Inflammatory macrophage treated with lipopolysaccharide for 4 hours (primary cell): ENCODE results near the gene UNC45A.
A peak's percentile ranks its signal among the peaks of the same experiment; 100 is the strongest.

Experiments
- DNase-seq: peaks from one replicate; pipeline ENCODE4 v3.0.0-alpha.2; 2020

The UNC45A gene, protein sequence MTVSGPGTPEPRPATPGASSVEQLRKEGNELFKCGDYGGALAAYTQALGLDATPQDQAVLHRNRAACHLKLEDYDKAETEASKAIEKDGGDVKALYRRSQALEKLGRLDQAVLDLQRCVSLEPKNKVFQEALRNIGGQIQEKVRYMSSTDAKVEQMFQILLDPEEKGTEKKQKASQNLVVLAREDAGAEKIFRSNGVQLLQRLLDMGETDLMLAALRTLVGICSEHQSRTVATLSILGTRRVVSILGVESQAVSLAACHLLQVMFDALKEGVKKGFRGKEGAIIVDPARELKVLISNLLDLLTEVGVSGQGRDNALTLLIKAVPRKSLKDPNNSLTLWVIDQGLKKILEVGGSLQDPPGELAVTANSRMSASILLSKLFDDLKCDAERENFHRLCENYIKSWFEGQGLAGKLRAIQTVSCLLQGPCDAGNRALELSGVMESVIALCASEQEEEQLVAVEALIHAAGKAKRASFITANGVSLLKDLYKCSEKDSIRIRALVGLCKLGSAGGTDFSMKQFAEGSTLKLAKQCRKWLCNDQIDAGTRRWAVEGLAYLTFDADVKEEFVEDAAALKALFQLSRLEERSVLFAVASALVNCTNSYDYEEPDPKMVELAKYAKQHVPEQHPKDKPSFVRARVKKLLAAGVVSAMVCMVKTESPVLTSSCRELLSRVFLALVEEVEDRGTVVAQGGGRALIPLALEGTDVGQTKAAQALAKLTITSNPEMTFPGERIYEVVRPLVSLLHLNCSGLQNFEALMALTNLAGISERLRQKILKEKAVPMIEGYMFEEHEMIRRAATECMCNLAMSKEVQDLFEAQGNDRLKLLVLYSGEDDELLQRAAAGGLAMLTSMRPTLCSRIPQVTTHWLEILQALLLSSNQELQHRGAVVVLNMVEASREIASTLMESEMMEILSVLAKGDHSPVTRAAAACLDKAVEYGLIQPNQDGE

DNA sequence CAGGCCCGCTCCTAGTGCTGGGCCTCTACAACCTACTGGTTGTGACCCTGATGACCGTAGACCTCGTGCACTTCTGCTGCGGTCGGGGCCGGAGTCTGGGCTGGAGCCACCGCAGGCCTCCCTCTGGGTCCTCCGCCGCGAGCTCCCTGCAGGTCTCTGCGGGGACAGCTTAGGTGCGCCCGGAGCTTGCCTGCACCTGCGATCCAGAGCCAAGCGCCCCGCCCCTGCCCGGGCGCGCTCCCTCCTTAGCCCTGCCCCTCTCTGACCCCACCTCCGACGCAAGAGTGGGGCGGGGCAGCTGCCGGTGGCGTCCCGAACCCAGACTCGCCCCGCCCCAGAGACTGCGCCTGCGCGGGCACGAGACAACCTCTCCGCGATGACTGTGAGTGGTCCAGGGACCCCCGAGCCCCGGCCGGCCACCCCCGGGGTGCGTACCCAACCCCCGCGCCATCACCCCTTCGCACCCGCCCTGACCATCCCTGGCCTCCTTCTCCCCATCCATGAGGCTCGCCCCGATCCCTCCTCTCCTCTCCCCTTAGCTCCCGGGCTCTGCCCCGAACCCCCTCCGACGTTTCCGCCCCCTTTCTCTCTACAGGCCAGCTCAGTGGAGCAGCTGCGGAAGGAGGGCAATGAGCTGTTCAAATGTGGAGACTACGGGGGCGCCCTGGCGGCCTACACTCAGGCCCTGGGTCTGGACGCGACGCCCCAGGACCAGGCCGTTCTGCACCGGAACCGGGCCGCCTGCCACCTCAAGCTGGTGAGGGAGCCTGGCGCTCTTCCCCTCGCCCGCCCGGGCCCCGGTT is at the start of gene UNC45A:
Gene UNC45A, plus strand, starts transcription at position 337 of the 803 bp plus-strand sequence. Its CDS starts 40 bp downstream, at position 377.
- DNase-seq = peak; percentile 86

DNA sequence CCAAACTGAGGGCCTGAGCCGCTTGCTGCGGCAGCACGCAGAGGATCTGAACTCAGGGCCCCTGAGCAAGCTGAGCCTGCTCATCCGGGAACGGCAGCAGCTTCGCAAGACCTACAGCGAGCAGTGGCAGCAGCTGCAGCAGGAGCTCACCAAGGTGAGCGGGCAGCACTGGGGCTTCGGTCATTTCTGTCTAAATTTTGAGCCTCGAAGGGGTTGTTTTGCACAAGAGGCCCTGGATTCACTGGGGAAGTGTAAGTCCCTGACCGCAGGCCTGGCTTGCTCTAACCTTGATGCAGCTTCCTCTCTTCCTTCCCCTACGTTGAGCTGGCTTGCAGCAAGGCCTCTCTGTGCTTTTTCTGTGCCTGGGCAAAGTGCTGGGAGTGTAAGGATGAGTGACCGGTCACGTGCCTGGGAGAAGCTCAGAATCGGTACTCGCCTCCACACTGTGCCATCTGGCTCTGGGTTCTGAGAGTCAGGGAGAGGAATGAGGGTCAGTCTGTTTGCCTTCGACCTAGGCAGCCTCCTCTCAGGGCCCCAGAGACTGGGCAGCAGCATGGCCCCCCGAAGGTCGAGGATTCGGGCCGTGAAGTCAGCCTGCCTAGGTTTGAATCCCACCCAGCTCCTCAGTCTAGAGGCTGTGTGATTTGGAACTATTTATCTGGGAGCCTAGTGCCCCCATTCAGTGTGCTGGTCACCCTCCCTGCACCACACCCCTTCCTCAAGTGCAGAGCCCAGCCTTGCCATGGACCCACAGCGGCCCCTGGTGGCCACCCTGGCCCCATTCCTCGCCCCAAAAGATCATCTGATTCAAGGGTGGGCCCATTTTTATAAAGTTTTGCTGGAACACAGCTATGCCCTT is 49.4 kb upstream of the UNC45A start:
- DNase-seq = peak; percentile 88

DNA sequence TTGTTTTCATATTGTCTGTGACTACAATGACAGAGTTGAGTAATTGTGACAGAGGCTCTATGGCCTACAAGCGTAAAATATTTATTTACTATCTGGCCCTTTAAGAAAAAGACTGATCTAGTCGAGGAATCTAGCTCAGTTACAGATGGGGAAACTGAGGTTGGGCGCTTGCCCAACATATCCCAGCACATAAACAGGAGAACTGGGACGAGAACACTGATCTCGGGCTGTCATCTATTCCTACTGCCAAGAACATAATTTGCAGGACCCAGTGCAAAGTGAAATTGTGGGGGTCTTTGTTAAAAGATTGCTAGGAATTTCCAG is 48.8 kb upstream of the UNC45A start:
- DNase-seq = no peak

DNA sequence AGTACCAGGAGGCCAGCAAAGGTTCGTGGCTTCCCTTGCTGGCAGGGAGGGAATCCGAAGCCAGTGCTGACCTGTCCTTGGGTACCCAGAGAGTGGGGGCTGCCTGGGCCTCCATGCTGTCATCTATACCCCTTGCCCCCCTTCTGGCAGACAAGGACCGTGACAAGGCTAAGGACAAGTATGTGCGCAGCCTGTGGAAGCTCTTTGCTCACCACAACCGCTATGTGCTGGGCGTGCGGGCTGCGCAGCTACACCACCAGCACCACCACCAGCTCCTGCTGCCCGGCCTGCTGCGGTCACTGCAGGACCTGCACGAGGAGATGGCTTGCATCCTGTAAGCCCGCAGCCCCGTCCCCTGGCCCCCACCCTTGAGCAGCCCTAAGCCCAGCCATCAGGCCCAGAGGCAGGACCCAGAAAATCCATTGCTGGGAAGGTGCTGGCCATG is 48.0 kb upstream of the UNC45A start:
- DNase-seq = no peak

DNA sequence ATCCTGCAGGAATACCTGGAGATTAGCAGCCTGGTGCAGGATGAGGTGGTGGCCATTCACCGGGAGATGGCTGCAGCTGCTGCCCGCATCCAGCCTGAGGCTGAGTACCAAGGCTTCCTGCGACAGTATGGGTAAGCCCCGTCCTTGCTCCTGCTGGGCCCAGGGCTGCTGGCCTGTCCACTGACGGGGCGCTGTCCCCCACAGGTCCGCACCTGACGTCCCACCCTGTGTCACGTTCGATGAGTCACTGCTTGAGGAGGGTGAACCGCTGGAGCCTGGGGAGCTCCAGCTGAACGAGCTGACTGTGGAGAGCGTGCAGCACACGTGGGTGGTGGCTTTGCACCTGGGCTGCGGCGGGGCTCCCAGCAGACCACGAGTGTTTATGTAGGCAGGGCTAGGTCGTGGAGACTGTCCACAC is 45.8 kb upstream of the UNC45A start:
- no peak for DNase-seq

DNA sequence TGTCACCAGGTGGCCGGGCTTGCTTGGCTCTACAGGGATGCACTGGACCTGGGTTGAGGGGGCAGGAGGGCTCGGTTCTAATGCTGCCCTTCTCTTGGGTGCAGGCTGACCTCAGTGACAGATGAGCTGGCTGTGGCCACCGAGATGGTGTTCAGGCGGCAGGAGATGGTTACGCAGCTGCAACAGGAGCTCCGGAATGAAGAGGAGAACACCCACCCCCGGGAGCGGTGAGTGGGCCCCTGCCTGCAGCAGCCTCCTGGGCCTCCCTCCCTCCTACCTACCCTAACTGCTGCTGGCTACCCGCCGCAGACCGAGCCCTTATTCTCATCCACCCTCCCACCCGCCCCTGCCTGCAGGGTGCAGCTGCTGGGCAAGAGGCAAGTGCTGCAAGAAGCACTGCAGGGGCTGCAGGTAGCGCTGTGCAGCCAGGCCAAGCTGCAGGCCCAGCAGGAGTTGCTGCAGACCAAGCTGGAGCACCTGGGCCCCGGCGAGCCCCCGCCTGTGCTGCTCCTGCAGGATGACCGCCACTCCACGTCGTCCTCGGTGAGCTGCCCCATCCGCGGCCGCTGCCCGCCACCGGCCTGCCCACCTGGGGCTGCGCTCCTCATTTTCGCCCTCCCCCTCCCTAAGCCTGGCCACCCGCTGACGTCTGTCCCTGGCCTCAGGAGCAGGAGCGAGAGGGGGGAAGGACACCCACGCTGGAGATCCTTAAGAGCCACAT is 45.2 kb upstream of the UNC45A start:
- no peak for DNase-seq

DNA sequence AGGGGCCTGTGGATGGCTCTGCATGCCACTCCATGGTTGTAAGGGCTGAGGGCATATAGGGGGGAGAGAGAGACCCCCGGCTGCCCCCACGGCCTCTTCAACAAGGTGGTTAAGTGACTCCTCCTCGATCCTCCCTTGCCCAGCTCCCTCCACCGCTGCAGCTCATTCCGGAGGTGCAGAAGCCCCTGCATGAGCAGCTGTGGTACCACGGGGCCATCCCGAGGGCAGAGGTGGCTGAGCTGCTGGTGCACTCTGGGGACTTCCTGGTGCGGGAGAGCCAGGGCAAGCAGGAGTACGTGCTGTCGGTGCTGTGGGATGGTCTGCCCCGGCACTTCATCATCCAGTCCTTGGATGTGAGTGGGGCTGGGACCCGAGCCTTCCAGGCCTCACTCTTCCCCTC is 44.2 kb upstream of the UNC45A start:
- no peak for DNase-seq

DNA sequence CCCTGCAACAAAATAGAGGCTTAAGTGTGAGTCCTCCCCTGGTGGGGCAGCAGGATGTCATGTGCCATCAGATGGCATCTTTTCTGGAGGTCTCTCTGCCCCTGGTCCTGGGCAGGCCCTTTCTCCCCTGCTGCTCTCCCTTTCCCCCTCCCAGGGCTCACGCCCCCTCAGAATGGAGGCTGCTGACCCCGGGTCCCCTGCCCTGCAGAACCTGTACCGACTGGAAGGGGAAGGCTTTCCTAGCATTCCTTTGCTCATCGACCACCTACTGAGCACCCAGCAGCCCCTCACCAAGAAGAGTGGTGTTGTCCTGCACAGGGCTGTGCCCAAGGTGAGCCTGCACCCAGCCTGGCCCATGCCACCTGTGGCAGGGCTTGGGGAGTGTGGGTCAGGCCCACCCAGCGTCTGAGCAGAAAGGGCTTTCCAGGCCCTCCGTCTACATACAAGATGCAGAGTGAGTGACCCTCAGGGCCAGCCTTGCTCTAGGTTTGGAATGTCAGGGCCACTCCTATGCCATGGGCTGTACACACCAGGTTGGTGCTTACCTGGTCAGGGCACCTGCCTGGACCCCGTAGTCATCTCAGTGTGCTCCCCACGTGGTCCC is 43.6 kb upstream of the UNC45A start:
- no peak for DNase-seq

DNA sequence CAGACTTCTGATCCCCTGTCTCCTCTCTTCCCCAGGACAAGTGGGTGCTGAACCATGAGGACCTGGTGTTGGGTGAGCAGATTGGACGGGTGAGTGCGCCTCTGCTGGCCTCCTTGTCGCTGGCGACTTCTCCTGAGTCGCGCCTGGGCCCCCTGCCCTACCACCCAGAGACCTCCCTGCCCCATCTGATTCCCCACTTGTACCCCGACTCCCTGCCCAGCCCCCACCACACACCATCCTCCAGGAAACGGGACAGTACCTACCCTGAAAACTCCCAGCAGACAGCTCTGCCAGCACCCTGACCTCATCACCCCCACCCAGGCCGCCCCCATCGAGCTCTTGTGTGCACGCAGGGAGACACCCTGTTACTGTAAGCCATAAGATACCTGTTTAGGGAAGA is 43.1 kb upstream of the UNC45A start:
- no peak for DNase-seq

DNA sequence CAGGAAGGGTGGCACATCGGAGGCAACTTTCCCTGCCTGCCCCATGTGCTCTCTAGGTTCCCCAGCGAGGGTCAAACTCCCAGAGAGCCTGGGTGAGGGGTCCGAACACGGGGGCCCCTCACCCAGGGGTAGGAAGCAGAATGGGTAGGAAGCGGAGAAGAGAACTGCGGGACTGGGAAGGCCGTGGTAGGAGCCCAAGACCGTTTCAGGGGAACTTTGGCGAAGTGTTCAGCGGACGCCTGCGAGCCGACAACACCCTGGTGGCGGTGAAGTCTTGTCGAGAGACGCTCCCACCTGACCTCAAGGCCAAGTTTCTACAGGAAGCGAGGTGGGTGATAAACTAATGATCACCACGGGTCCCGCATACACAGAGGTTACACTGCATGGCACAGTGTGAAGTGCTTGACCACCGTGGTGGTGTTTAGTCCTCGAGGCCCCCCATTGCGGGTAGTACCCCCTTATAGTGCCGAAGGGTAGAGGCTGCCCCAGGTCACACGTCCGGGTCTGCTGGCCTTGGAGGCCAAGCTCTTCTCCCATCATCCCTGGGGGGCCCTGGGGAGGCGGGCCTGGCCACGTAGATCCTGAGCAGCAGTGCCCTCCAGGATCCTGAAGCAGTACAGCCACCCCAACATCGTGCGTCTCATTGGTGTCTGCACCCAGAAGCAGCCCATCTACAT is 42.4 kb upstream of the UNC45A start:
- no peak for DNase-seq

DNA sequence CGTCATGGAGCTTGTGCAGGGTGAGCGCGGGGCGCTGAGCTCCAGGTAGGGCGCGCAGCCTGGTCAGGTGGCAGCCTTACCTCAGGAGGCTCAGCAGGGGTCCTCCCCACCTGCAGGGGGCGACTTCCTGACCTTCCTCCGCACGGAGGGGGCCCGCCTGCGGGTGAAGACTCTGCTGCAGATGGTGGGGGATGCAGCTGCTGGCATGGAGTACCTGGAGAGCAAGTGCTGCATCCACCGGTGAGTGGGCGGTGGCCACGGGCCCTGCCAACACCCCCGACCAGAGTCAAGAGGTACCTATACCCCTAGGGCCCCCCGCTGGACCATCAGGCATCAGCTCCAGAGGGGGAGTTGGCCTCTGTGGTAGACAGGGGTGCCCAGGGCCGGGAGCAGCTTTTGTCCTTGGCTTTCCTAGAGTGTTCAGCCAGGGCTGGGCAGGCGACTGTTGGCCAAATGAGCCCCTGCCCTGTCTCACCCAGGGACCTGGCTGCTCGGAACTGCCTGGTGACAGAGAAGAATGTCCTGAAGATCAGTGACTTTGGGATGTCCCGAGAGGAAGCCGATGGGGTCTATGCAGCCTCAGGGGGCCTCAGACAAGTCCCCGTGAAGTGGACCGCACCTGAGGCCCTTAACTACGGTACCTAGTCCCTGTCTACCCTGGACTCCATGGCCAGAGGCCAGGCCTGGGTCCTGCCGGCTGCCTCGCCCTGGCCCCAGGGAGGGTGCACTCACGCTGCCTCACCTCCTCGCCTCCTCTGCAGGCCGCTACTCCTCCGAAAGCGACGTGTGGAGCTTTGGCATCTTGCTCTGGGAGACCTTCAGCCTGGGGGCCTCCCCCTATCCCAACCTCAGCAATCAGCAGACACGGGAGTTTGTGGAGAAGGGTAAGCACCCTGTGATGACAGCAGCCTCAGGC is 41.7 kb upstream of the UNC45A start:
- DNase-seq = no peak

DNA sequence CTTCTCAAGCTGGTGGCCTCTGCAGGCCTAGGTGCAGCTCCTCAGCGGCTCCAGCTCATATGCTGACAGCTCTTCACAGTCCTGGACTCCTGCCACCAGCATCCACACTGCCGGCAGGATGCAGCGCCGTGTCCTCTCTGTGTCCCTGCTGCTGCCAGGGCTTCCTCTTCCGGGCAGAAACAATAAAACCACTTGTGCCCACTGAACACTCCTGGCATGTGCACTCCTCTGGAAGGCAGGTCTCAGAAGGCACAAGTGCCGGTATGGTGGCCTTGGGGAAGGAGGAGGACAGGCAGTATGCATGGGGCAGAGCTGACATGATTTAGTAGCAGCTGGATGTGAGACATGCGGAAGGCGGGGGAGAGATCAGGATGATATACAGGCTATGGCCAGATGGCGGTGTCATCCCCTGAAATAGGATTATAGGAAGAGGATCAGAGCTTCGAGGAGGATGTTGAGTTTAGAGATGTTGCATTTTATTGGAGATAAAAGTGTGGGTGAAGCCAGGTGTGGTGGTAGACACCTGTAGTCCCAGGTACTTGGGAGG is 39.4 kb upstream of the UNC45A start:
- DNase-seq = peak; percentile 28

DNA sequence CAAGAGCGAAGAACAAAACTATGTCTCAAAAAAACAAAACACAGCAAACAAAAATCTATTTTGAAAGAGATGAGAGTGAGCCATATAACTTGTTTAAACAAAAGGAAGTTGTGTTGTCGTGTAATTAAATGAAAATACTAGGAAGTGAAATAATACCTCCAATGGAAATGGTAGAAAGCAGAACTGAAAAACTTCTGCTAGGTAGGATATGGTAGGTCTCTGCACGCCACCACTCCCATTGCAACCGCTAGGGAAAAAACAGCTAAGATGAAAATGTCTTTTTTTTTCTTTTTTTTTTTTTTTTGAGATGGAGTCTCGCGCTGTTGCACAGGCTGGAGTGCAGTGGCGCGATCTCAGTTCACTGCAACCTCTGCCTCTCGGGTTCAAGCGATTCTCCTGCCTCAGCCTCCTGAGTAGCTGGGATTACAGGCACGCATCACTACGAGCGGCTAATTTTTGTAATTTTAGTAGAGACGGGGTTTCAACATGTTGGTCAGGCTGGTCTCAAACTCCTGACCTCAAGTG is 37.9 kb upstream of the UNC45A start:
- peak; percentile 45 for DNase-seq

DNA sequence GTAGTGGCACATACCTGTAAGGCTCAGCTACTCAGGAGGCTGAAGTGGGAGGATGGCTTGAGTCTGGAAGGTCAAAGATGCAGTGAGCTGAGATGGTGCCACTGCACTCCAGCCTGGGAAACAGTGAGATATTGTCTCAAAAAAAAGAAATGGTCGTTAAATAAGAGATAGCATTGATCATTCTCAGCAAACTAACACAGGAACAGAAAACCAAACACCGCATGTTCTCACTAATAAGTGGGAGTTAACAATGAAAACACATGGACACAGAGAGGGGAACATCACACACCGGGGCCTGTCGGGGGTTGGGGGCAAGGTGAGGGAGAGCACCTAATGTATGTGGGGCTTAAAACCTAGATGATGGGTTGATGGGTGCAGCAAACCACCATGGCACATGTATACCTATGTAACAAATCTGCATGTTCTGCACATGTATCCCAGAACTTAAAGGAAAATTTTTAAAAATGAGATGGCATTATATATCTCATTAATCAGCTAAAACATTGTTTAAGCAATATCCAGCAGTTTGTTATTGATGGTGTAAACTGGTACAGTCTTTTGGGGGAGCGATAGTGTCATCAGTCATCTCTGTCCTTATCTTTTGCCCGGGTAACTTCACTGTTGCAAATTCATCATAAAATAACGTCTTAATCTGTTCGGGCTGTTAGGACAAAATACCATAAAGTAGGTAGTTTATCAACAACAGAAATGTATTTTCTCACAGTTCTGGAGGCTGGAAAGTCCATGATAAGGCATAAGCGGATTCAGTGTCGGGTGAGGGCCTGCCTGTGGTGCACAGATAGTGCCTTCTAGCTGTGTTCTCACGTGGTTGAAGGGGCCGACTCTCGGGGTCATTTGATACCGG is 33.7 kb upstream of the UNC45A start:
- DNase-seq = no peak

DNA sequence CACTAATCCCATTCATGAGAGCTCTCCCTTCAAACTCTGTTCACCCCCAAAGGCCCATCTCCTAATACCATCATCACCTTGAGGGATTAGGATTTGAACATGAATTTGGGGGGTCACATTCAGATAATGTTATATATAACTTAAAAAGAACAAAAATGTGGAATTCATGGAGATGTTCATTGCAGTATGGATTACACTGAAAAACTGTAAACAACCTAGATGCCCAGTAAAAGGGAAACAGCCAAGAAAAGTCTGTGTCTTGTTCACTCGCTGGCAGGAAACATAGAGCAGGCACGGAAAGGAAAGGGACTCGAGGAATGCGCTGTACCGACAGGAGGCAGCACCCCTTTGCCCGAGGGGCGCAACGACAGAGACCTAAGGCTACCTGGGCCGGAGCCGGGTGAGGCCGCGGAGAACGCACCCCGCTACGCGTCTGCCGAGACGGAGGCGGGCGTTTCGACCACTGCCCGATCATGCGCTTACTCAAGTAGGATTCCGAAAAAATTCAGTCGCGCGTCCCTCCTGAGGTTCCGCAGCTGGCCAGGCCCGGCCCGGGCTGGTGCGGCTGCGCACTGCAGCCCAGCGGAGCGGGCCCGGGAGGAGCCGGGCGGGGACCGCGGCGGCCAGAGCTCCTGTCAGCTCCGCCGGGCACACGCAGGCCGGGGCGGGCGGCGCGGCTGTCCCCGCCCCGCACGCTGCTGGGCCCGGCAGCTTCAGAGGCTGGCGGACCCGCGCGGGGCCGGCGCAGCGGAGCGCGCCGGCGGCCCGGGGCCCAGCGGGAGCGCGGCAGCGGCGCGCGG is 32.8 kb upstream of the UNC45A start:
- peak; percentile 84 for DNase-seq

DNA sequence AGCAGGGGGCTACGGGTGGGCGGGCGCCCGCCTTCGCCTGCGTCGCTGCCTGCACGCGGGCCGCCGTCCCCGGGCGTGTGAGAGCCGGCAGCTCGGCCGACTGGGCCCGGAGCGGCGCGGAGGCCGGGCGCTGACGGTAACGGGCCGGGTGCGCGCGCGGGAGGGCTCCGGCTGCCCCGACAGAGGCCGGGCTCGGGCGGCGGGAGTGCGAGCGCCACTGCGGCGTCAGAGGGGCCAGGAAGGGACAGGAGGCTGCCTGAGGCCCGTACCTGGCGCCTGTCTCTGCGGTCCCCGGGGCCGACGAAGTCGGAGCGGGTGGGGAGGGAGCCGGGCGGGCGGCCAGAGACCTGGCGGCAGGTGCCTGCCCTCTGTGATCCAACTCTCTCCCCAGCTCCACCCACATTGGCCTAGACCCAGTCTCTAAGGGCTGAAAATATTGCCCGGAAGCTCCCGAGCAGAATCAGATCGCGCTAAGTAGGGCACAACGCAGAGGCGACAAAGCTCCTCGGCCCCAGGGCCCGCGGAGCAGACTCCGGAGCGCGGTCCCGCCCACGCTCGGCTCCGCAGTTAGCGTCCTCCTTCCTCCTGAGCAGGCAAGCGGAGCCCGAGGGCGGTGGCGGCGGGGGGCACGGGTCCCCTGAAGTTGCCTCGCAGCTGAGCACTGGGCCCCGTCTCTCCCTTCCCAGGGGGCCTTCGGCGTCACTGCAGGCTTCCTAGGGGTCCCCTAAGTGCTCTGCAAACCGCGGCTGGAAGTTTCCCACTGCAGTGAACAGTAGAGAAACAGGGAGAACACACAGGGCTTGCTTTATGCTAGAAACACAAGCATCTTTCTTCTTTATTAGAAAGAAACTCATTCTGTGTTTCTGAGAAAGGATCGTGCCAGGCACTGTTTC is 32.0 kb upstream of the UNC45A start, which contains the start of gene MAN2A2:
Gene MAN2A2, plus strand, starts transcription at position 463 of the 893 bp plus-strand sequence. CDS start 906 bp downstream, outside the sequence.
- DNase-seq = peak; percentile 80
